Natural killer cell (primary cell): ENCODE data around the gene XRRA1. TPM values are rescaled to one million over a fixed set of nuclear protein-coding genes. Genes with fewer than 3 reads are reported as not detected.

ENCODE experiments used
- ATAC-seq, 3 donors: fragments of 150-1000 bp in 2 of 3; fragments of 200-7000 bp in 1 of 3; cut with Tn5 transposase; 1 replicate in 1 of 3; 2 replicates in 2 of 3; pipeline ENCODE4 v1.10.0; 2021; ENCODE audit warnings: mild to moderate bottlenecking in 2 of 3, moderate library complexity in 2 of 3
- DNase-seq, 2 donors: peaks; one replicate each; pipeline versions ENCODE4 v3.0.0 to v3.0.0-alpha.2; 2013 to 2021; ENCODE audit warnings: mixed read lengths in 1 of 2
- H3K27ac ChIP-seq: one replicate; pipeline ENCODE4 v1.5.1; 2013; ENCODE audit warnings: mild to moderate bottlenecking, low read length
- H3K27me3 ChIP-seq: one replicate; pipeline ENCODE4 v1.6.1; 2013; ENCODE audit warnings: low read length; ENCODE audit not compliant: control insufficient read depth, insufficient read depth
- H3K36me3 ChIP-seq: one replicate; pipeline ENCODE4 v1.6.1; 2013; ENCODE audit warnings: low read length; ENCODE audit not compliant: control insufficient read depth, insufficient read depth
- H3K4me1 ChIP-seq: one replicate; pipeline ENCODE4 v1.6.1; 2013; ENCODE audit warnings: low read length; ENCODE audit not compliant: control insufficient read depth, insufficient read depth
- H3K4me3 ChIP-seq: one replicate; pipeline ENCODE4 v1.5.1; 2013; ENCODE audit warnings: low read length
- H3K9me3 ChIP-seq: one replicate; pipeline ENCODE4 v1.6.1; 2013; ENCODE audit warnings: low read length; ENCODE audit not compliant: control insufficient read depth, insufficient read depth
- H3K27ac Mint-ChIP-seq, 2 donors: one replicate each; pipeline ENCODE4 v1.8.0; 2022; ENCODE audit warnings: mild to moderate bottlenecking in 2 of 2, mixed read lengths in 2 of 2, moderate library complexity in 1 of 2
- H3K27me3 Mint-ChIP-seq, 2 donors: one replicate each; pipeline ENCODE4 v1.8.0; 2022; ENCODE audit warnings: low read depth in 2 of 2, mixed read lengths in 2 of 2
- H3K36me3 Mint-ChIP-seq: one replicate; pipeline ENCODE4 v1.8.0; 2022; ENCODE audit warnings: mixed read lengths
- H3K4me1 Mint-ChIP-seq, 2 donors: one replicate each; pipeline ENCODE4 v1.8.0; 2022; ENCODE audit warnings: mixed read lengths in 2 of 2
- H3K4me3 Mint-ChIP-seq: one replicate; pipeline ENCODE4 v1.8.0; 2022; ENCODE audit warnings: mild to moderate bottlenecking, moderate library complexity, mixed read lengths
- H3K9me3 Mint-ChIP-seq, 2 donors: one replicate each; pipeline ENCODE4 v1.8.0; 2022; ENCODE audit warnings: mixed read lengths in 2 of 2
- WGBS: methylation state at CpG from one replicate; pipeline ENCODE4 v1.1.7; 2013; ENCODE audit warnings: missing lambda C conversion rate; ENCODE audit not compliant: insufficient coverage; 5-methylcytosine and 5-hydroxymethylcytosine counted together
- intact Hi-C: fragments of 100-400 bp; cut with micrococcal nuclease; formaldehyde crosslinking; loops from one replicate; pipeline ENCODE4 v1.14.2; 2022
- total RNA-seq, 4 donors: library from RNA; stranded (reverse); fragments of 120-200 nt in 1 of 4; gene quantifications; one replicate each; pipeline versions ENCODE4 v1.2.3 to v1.2.4, GENCODE V29; 2013 to 2022
- TF ChIP-seq, protein P1 (sequence below): fragments of 200-600 bp; IDR thresholded peaks from one replicate; pipeline ENCODE4 v1.8.0; 2022; ENCODE audit warnings: antibody characterized with exemption

The XRRA1 gene
- total RNA-seq, 3 donors from 2014 or later (not counting 1 experiment from before 2014, with no cell fraction given), result 12.7 to 14.3 (median 14.3) TPM

DNA sequence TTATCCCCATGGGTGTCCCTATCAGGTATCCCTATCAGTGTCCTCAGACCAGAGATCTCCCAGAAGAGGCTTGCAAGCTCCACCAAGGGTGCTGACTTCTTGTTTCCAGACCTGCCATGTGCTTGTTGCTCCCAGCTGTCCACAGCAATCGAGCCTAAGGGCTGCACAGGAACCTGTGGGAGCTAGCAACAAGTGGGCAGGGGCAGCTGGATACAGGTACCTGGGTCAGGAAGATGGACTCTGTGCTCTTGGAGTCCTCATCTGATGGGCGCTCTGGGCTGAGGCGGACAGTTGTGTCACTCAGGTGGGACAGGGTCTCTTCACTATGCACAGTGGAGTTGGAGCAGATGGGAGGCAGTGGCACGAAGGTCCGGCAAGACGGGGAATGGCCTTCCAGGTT is 101.0 kb downstream of the XRRA1 start:
- Histone ChIP-seq H3K4me1 (peaks cover 11% of the 10 kb centered on the region), H3K4me3 (no peak overlapping the region), H3K36me3 (peaks cover 22% of the 10 kb centered on the region), H3K9me3 (no peaks in the 10 kb centered on the region), H3K27me3 (no peaks in the 10 kb centered on the region), H3K27ac (no peak overlapping the region)
- intact Hi-C loops, result no loop called here
- Mint-ChIP-seq H3K4me3 (no peak overlapping the region), H3K27me3 (no peaks in the 10 kb centered on the region), H3K9me3 (no peaks in the 10 kb centered on the region), H3K4me1 (peaks cover 21 to 27% of the 10 kb centered on the region in 2 donors), H3K36me3 (no peaks in the 10 kb centered on the region), H3K27ac (peak overlapping the region in 1 of 2 donors; percentile 84)
- ATAC-seq (no peak), DNase-seq (no peak)
- WGBS, result 96% methylated on average over 6 of the region's 6 CpGs
- TF ChIP-seq, protein P1, sequence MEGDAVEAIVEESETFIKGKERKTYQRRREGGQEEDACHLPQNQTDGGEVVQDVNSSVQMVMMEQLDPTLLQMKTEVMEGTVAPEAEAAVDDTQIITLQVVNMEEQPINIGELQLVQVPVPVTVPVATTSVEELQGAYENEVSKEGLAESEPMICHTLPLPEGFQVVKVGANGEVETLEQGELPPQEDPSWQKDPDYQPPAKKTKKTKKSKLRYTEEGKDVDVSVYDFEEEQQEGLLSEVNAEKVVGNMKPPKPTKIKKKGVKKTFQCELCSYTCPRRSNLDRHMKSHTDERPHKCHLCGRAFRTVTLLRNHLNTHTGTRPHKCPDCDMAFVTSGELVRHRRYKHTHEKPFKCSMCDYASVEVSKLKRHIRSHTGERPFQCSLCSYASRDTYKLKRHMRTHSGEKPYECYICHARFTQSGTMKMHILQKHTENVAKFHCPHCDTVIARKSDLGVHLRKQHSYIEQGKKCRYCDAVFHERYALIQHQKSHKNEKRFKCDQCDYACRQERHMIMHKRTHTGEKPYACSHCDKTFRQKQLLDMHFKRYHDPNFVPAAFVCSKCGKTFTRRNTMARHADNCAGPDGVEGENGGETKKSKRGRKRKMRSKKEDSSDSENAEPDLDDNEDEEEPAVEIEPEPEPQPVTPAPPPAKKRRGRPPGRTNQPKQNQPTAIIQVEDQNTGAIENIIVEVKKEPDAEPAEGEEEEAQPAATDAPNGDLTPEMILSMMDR, result no peak

DNA sequence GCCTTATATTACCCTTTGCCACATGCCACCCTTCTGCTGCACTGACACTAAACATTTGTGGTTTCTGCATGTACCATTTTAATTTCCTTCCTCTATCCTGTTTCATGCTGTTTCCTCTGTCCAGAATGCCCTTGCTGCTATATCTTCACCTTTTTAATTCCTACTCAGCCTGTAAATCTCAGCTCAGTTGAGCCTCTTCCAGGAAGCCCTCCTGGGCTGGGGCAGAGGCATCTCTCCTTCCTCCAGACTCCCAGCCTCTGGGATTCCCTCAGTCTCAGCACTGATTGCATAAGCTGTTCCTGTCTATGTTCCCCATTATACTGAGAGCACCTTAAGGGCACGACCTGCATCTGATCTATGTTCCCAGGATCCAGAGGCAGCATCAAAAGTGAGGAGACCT is 101.5 kb downstream of the XRRA1 start:
- TF ChIP-seq, protein P1, result no peak
- Histone ChIP-seq H3K27ac (no peak overlapping the region), H3K4me3 (no peak overlapping the region), H3K27me3 (no peaks in the 10 kb centered on the region), H3K9me3 (no peaks in the 10 kb centered on the region), H3K4me1 (peaks cover 11% of the 10 kb centered on the region), H3K36me3 (peaks cover 25% of the 10 kb centered on the region)
- no peaks in the 10 kb centered on the region for H3K27me3 Mint-ChIP-seq
- H3K27ac Mint-ChIP-seq, result peak overlapping the region in 1 of 2 donors; percentile 84
- H3K9me3 Mint-ChIP-seq, result no peaks in the 10 kb centered on the region
- no peak for DNase-seq
- H3K4me3 Mint-ChIP-seq, result peak overlapping the region; percentile 55
- intact Hi-C loops, result no loop called here
- H3K36me3 Mint-ChIP-seq, result no peaks in the 10 kb centered on the region
- 81% methylated on average over 1 of the region's 1 CpG for WGBS
- ATAC-seq, result peak in 1 of 3 donors; percentile 34
- H3K4me1 Mint-ChIP-seq, result peaks cover 21 to 27% of the 10 kb centered on the region in 2 donors

DNA sequence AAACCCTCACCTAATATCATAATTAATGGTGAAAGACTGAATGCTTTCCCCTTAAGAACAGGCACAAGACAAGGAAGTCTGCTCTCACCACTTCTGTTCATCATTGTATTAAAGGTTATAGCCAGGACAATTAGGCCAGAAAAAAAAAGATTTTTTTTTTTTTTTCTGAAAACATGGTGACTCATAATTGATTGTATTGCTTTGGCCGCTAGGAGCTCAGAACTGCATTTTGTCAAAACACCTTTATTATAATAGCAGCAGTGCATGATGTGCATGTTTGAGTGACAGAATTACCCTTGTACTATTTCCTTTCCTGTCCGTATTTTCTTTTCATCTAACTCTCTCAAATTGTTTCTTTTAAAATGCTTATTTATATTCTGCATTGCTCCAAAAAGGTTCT is 102.1 kb downstream of the XRRA1 start:
- ATAC-seq, result no peak
- Mint-ChIP-seq H3K27ac (peak overlapping the region; percentile 17 to 84), H3K27me3 (no peaks in the 10 kb centered on the region), H3K4me1 (peaks cover 21 to 27% of the 10 kb centered on the region in 2 donors), H3K36me3 (no peaks in the 10 kb centered on the region), H3K4me3 (no peak overlapping the region), H3K9me3 (no peaks in the 10 kb centered on the region)
- peaks cover 29% of the 10 kb centered on the region for H3K36me3 ChIP-seq
- DNase-seq, result no peak
- TF ChIP-seq, protein P1, result no peak
- H3K27ac ChIP-seq, result no peak overlapping the region
- H3K9me3 ChIP-seq, result no peaks in the 10 kb centered on the region
- H3K27me3 ChIP-seq, result no peaks in the 10 kb centered on the region
- WGBS, result no CpG with 5 or more reads among the region's 2 CpGs
- peaks cover 11% of the 10 kb centered on the region for H3K4me1 ChIP-seq
- no peak overlapping the region for H3K4me3 ChIP-seq
- intact Hi-C loops, result no loop called here

DNA sequence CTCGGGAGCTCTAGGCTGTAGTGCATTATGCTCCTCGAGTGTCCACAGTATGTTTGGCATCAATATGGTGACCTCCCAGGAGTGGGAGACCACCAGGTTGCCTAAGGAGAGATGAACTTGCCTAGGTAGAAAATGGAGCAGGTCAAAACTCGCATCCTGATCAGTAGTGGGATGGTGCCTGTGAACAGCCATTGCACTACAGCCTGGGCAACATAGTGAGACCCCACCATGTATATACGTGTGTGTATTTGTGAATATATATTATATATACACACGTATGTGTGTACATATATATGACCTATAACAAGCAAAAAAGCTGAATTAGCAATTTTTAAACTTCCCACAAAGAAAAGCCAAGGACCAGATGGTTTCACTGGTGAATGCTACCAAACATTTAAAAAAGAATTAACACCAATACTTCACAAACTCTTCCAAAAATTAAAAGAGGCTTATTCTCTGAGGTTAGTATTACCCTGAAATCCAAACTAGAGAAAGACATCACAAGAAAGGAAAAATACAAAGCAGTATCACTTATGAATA is 102.8 kb downstream of the XRRA1 start:
- Histone ChIP-seq H3K4me3 (no peak overlapping the region), H3K4me1 (peaks cover 11% of the 10 kb centered on the region), H3K27me3 (no peaks in the 10 kb centered on the region), H3K36me3 (peaks cover 27% of the 10 kb centered on the region), H3K27ac (no peak overlapping the region), H3K9me3 (no peaks in the 10 kb centered on the region)
- DNase-seq (no peak), ATAC-seq (no peak)
- no peaks in the 10 kb centered on the region for H3K9me3 Mint-ChIP-seq
- H3K36me3 Mint-ChIP-seq, result no peaks in the 10 kb centered on the region
- intact Hi-C loops, result no loop called here
- TF ChIP-seq, protein P1, result no peak
- no peak overlapping the region for H3K4me3 Mint-ChIP-seq
- peaks cover 21 to 27% of the 10 kb centered on the region in 2 donors for H3K4me1 Mint-ChIP-seq
- no peaks in the 10 kb centered on the region for H3K27me3 Mint-ChIP-seq
- peak overlapping the region in 1 of 2 donors; percentile 17 for H3K27ac Mint-ChIP-seq
- 91% methylated on average over 3 of the region's 5 CpGs for WGBS
